Ovary (tissue), 9 donors: ENCODE measurements around the gene SMAD1. TPM values are rescaled to one million over a fixed set of nuclear protein-coding genes. Genes with fewer than 3 reads are reported as not detected.

Source experiments
- DNase-seq, 5 donors: peaks; one replicate each; pipeline ENCODE4 v3.0.0-alpha.2; 2019 to 2020
- H3K27ac ChIP-seq, 2 donors: fragments of 200-600 bp; one replicate each; pipeline versions ENCODE4 v1.5.1 to v1.8.0; 2019 to 2022
- H3K27me3 ChIP-seq: fragments of 200-600 bp; one replicate; pipeline ENCODE4 v1.8.0; 2022
- H3K36me3 ChIP-seq: fragments of 200-600 bp; sonication (generic); one replicate; pipeline ENCODE4 v1.5.1; 2019
- H3K4me1 ChIP-seq: one replicate; pipeline ENCODE4 v1.8.1; 2013; ENCODE audit warnings: mild to moderate bottlenecking, moderate library complexity; ENCODE audit not compliant: insufficient read depth
- H3K4me3 ChIP-seq: fragments of 200-600 bp; sonication (generic); one replicate; pipeline ENCODE4 v1.5.1; 2017
- H3K9me3 ChIP-seq, 2 donors: fragments of 200-600 bp in 1 of 2; sonication (generic) in 1 of 2; one replicate each; pipeline versions ENCODE4 v1.5.1 to v1.8.1; 2013 to 2019; ENCODE audit warnings: mild to moderate bottlenecking in 1 of 2, moderate library complexity in 1 of 2
- CTCF ChIP-seq, 3 donors: fragments of 450-650 bp in 2 of 3; fragments of 200-600 bp in 1 of 3; IDR thresholded peaks; one replicate each; pipeline versions ENCODE4 v1.5.1 to v1.8.0; 2016 to 2022; ENCODE audit warnings: antibody characterized with exemption in 3 of 3, mild to moderate bottlenecking in 1 of 3
- EP300 ChIP-seq: sonication (generic); formaldehyde crosslinking; IDR thresholded peaks from one replicate; pipeline ENCODE4 v1.6.1; 2017; ENCODE audit warnings: antibody characterized with exemption
- POLR2A ChIP-seq: fragments of 450-650 bp; IDR thresholded peaks from one replicate; pipeline ENCODE4 v1.6.1; 2017; ENCODE audit warnings: antibody characterized with exemption, mild to moderate bottlenecking, moderate library complexity
- WGBS, 3 donors: extraction: QIAGEN DNeasy Blood & Tissue Kit in 1 of 3; methylation state at CpG; one replicate each; pipeline versions ENCODE4 v1.1.5 to v1.1.7; 2013 to 2017; 5-methylcytosine and 5-hydroxymethylcytosine counted together
- intact Hi-C, 4 donors: fragments of 100-400 bp; cut with DNase I; formaldehyde crosslinking; loops; one replicate each; pipeline versions ENCODE4 v1.11.0 to v1.15.1; 2022 to 2023
- polyA plus RNA-seq, 2 donors: library from polyadenylated mRNA; stranded (reverse); fragments of 200-250 nt in 1 of 2; fragments of 350-450 nt in 1 of 2; fragmentation: Illumina TruSeq in 1 of 2; extraction: RNeasy Lipid Tissue Mini Kit (QIAGEN cat#74804) in 1 of 2; gene quantifications; one replicate each; pipeline ENCODE4 v1.2.3, GENCODE V29; 2013 to 2014
- total RNA-seq, 7 donors: library from RNA; depleted of rRNA in 2 of 7; stranded (reverse); fragments of >200 nt in 2 of 7; fragmentation: NEBNext Ultra II Directional in 3 of 7; extraction: Animal tissue kit (Norgen Biotek cat#: 25700) in 3 of 7; gene quantifications; one replicate each; pipeline versions ENCODE4 v1.1.0 to v1.2.4, GENCODE V29; 2016 to 2023
- donor health status: DM: no; HTN: no; CAD: no; lungs with moderate emphysema.
- donor health status: DM: no; HTN: no; CAD: no.
- donor health status: Bipolar disorder and iron deficiency.
- donor health status: DM: yes; HTN: yes; CAD: no.
- donor health status: DM: no; HTN: no; CAD: no.
- donor health status: DM: yes; HTN: yes; CAD: no.

SMAD1 gene
- total and polyA plus RNA-seq, 9 donors, result 13.6 to 39.5 (median 19.8) TPM

- 83 to 97% (median 91%) methylated on average over 2 of the region's 2 CpGs for WGBS, 3 donors
- Histone ChIP-seq H3K27ac (no peak overlapping the region), H3K36me3 (no peaks in the 10 kb centered on the region), H3K27me3 (no peaks in the 10 kb centered on the region), H3K9me3 (no peaks in the 10 kb centered on the region), H3K4me3 (no peak overlapping the region), H3K4me1 (peaks cover 2% of the 10 kb centered on the region)
- TF ChIP-seq POLR2A, result no peak
- TF ChIP-seq EP300, result no peak
- no peak for TF ChIP-seq CTCF (IDR thresholded peaks at IDR 0.05)
- intact Hi-C loops, result loop anchor here in 1 of 4 donors (5.0 kb wide), 1 partner anchor 133 kb away; the partner anchor contains the start of gene MMAA
- DNase-seq, result no peak
Observed at GRCh38 chr4:145484225-145484846, 2.7 kb downstream of the SMAD1 start.

- Histone ChIP-seq H3K27ac (no peak overlapping the region), H3K36me3 (no peaks in the 10 kb centered on the region), H3K9me3 (no peaks in the 10 kb centered on the region), H3K27me3 (no peaks in the 10 kb centered on the region), H3K4me1 (peaks cover 2% of the 10 kb centered on the region), H3K4me3 (no peak overlapping the region)
- WGBS, 3 donors, result 91 to 96% (median 92%) methylated on average over 9 of the region's 9 CpGs
- TF ChIP-seq CTCF (IDR thresholded peaks at IDR 0.05) (no peak), EP300 (no peak), POLR2A (no peak)
- DNase-seq, result no peak
- intact Hi-C loops, result loop anchor here in 1 of 4 donors (5.0 kb wide), 1 partner anchor 452 kb away; the partner anchor contains the start of gene ZNF827
Observed at GRCh38 chr4:145485120-145485519, 3.5 kb downstream of the SMAD1 start.

- H3K4me1 ChIP-seq, result peaks cover 2% of the 10 kb centered on the region
- TF ChIP-seq EP300, result no peak
- no peak for TF ChIP-seq POLR2A
- no peak for TF ChIP-seq CTCF (IDR thresholded peaks at IDR 0.05)
Observed at GRCh38 chr4:145486603-145487002, 5.0 kb downstream of the SMAD1 start.

GRCh38 chr4:145487631-145488030 is 6.0 kb downstream of the SMAD1 start:
- intact Hi-C loops, result loop anchor here in 1 of 4 donors (5.0 kb wide), 1 partner anchor 450 kb away; the partner anchor contains the start of gene ZNF827
- H3K36me3 ChIP-seq, result no peaks in the 10 kb centered on the region
- H3K27ac ChIP-seq, result no peak overlapping the region
- H3K9me3 ChIP-seq, result no peaks in the 10 kb centered on the region
- no peak for TF ChIP-seq CTCF (IDR thresholded peaks at IDR 0.05)
- TF ChIP-seq EP300, result no peak
- no peak for TF ChIP-seq POLR2A
- H3K4me1 ChIP-seq, result peaks cover 2% of the 10 kb centered on the region
- no peak overlapping the region for H3K4me3 ChIP-seq
- no peaks in the 10 kb centered on the region for H3K27me3 ChIP-seq
- DNase-seq, result no peak
- 87 to 93% (median 88%) methylated on average over 3 of the region's 3 CpGs for WGBS, 3 donors

More at GRCh38 chr4:145486603-145487002, 5.0 kb downstream of the SMAD1 start:
- DNase-seq, result no peak
- 74 to 88% (median 87%) methylated on average over 3 of the region's 3 CpGs for WGBS, 3 donors
- Histone ChIP-seq H3K27me3 (no peaks in the 10 kb centered on the region), H3K27ac (no peak overlapping the region), H3K9me3 (no peaks in the 10 kb centered on the region), H3K4me3 (no peak overlapping the region), H3K36me3 (no peaks in the 10 kb centered on the region)
- intact Hi-C loops, result loop anchor here in 1 of 4 donors (5.0 kb wide), 1 partner anchor 451 kb away; the partner anchor contains the start of gene ZNF827
